Skeletal muscle cell (primary cell): Measurements from ENCODE around the gene NSMCE3.

Experiments
- DNase-seq: peaks from one replicate; pipeline ENCODE4 v3.0.0-alpha.2; 2010; ENCODE audit warnings: low read depth
- H3K4me3 ChIP-seq: 2 replicates; pipeline ENCODE4 v1.5.1; 2011; ENCODE audit warnings: low read depth, mild to moderate bottlenecking, control low read depth, low read length, moderate library complexity

NSMCE3 gene

DNA sequence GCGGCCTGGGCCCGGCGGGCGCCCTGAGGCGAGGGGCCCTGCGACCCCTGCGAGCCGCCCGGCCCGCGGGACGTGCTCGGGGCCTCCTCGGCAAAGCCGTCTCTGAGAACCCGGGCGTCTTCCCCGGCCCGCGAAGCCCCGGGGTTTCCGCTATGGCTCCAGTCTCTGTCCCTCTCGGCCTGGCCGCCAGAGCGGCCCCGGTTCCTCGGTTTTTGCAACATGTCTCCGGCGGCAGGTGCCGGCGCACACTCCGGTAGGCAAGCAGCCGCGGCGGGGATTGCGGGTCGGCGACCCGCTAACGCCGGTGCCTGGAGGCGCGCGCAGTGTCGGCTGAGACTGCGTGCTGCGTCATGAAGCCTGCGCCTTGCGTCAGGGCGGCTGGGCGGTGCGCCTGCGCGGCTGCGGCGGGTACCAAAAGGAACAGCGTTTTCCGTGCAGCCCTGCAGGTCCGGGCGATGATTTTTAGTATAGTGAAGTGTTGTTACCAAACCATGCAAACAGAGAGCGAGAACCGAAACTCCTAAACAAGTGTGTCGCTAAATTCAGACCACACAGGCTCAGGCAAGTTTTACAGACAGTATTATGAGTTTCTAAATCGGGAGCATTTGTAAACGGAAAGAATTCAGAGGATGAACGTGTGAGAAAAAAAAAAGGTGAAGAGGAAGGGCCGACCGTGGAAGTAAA lies at the start of gene NSMCE3:
Gene NSMCE3, minus strand, starts transcription at position 338 of the 684 bp plus-strand sequence. Its CDS starts 117 bp downstream, at position 221.
- peak; percentile 60 for DNase-seq
- peak within 1 kb of the TSS; percentile 84 for H3K4me3 ChIP-seq

DNA sequence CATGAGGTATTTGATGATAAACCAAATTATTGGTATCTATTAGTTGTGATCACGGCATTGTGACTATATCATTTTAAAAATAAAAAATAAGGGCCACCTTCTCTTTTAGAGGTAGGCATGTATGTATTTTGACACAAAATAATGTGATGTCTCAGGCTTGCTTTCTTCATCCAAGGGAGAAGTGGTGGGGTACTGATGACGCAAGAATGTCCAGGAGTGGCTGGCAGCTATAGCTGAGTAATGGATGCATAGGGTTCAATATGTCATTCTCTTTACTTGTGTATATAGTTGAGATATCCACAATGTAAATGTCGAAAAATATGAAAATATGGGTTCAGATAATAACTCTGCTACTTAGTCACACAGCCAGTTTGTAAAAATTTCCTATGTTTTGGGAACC lies 46.8 kb upstream of the NSMCE3 start:
- H3K4me3 ChIP-seq: no peak overlapping the region
- DNase-seq: no peak

DNA sequence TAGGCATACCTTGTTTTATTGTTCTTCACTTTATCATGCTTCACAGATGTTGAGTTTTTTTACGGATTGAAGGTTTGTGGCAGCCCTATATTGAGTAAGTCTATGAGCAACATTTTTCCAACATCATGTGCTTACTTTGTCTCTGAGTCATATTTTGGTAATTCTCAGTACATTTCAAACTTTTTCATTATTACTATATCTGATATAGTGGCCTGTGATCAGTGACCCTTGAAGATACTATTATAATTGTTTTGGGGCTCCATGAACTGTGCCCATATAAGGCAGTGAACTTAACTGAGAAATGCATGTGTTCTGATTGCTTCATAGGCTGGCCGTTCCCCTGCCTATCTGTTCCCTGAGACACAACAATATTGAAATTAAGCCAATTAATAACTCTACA lies 42.8 kb upstream of the NSMCE3 start:
- peak; percentile 21 for DNase-seq
- H3K4me3 ChIP-seq: no peak overlapping the region

DNA sequence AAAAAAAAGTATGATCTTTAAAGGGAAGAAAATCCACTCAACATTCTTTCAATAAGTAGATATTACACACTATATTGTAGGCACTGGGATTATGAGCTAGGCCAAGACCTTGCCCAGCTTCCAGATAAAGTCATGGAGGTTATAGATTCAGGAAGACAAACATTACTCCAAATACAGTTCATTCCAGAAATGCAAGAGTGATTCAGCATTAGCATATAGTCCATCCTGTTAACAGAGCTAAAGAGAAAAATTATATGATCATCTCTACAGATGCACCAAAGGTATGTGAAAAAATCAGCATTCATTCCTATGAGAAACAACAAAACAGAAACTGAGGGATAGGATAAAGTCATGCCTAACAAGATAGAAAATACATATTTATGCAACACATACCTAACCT lies 42.1 kb upstream of the NSMCE3 start:
- no peak overlapping the region for H3K4me3 ChIP-seq
- DNase-seq: no peak

DNA sequence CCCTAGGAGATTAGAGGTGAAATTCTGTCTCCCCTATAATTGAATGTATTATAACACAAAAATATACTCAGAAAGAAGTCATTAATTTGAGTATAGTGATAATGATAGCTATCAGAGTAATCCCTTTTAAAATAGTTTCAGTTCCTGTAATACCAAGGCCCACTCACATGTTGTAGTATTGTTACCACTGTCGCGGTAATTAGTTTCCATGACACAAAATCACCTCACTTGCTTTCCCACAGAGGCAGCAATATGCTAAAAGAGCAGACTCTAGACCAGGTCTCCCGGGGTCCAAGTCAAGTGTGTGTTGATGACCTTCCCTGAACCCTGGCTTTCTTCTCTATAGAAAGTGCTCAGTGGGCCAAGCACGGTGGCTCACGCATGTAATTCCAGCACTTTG lies 39.5 kb upstream of the NSMCE3 start:
- DNase-seq: no peak
- H3K4me3 ChIP-seq: no peak overlapping the region

DNA sequence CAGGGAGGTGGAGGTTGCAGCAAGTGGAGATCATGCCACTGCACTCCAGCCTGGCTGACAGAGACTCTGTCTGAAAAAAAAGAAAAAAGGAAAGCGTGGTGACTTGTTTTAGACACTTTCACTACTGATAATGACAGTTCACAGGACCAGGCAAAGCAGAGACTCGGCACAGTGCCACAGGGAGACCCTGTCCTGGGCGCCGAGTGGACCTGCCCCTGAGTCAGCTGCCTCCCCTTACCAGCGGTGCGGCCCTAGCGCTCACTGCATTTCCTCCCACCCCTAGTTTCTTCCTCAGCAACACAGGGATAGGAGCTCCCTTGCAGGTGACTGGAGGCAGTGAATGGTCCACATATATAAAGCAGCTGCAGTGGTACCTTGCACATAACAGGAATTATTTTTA lies 38.7 kb upstream of the NSMCE3 start:
- H3K4me3 ChIP-seq: no peak overlapping the region
- DNase-seq: no peak

DNA sequence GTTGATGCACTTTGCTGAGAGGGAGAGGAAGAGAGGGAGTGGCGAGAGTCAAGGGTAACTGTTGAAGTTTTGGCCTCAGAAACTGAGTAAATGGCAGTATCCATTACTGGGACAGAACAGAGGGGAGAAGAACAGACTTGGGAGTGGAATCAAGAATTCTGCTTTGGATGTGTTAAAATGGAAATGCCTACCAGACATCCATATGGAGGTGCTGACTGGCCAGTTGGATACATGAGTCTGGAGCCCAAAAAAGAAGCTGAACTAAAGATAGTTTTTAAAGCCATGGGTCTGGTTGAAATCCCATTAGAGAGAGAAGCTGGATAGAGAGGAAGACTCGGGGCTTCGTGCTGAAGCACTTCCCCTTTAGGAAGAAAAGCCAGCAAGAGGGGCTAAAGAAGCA lies 35.9 kb upstream of the NSMCE3 start:
- H3K4me3 ChIP-seq: no peak overlapping the region
- DNase-seq: no peak

DNA sequence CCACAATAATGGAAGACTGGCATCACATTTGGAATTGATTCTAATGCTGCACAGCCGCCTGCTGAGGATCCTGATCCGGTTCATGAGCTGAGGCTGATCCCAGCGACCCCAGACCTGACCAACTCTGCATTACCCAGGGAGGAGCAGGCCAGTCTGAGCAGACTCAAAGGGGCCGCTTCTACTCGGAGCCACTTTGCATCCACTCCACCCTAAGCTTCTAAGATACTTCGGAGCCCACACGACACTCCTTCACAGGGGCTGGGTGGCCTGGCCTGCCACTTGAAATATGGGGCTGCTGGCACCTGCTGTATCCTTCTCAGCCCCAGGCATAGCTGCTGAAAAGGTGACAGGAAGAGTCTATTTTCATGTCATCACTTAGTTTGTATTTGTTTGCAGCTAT lies 33.2 kb upstream of the NSMCE3 start:
- DNase-seq: no peak

DNA sequence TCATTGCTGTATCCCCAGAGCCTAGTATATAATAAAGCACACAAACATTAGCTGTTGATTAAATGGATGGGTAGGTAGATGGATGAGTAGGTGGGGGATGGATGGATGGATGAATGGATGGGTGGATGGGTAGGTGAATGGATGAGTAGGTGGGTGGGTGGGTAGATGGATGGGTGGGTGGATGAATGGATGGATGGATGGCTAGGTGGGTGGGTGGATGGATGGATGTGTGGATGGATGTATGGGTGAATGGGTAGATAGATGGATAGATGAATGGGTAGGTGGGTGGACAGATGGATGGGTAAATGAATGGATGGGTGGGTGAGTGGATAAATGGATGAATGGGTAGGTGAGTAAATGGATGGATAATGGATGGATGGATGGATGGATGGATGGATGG lies 30.2 kb upstream of the NSMCE3 start:
- no peak overlapping the region for H3K4me3 ChIP-seq
- DNase-seq: no peak

More for the DNA sequence above, 33.2 kb upstream of the NSMCE3 start:
- H3K4me3 ChIP-seq: no peak overlapping the region

DNA sequence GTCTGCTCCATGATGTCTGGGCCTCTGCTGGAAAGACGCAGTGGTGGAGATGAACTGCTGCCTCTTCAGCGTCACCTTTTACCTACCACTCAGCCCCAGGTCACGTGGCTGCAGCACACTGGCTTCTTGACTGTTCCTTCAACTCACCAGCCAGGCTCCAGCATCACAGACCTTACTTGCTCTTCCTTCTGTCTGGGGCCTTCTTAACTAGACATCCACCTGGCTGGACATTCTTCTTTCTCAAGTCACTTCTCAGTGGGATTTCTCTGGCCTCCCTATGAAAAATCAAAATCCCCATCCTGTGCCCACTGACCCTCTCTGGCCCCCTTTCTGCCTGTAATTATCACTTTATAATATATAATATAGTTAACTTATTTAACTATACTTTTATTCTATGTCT lies 29.7 kb upstream of the NSMCE3 start:
- no peak overlapping the region for H3K4me3 ChIP-seq
- no peak for DNase-seq

DNA sequence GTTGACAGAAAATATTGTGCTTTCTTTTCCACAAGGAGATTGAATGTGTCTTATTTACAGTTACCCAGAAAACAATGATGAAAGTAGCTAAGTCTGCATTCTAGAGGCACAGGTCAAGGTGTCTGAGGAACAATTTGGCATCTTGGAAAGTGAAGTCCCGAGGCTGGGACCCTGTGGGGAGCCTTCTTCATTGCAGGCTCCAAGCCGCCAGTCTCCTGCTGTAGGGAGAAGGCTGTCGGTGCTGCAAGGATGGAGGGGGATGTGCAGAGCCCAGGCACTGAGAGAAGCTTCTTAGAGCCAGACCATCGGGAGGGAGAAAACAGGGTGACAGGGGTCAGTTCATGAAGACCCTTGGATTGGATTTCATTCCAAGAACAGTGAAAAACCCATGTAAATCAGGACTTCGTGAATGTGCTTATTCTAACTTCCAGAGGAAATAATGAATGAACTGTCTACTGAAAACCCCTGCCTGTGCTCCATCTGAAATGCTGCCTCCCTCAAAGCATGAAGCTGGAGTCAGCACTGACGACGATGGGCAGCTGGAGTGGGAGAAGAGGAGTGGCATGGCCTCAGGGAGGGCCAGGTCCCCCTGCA lies 25.2 kb upstream of the NSMCE3 start:
- no peak overlapping the region for H3K4me3 ChIP-seq
- no peak for DNase-seq

DNA sequence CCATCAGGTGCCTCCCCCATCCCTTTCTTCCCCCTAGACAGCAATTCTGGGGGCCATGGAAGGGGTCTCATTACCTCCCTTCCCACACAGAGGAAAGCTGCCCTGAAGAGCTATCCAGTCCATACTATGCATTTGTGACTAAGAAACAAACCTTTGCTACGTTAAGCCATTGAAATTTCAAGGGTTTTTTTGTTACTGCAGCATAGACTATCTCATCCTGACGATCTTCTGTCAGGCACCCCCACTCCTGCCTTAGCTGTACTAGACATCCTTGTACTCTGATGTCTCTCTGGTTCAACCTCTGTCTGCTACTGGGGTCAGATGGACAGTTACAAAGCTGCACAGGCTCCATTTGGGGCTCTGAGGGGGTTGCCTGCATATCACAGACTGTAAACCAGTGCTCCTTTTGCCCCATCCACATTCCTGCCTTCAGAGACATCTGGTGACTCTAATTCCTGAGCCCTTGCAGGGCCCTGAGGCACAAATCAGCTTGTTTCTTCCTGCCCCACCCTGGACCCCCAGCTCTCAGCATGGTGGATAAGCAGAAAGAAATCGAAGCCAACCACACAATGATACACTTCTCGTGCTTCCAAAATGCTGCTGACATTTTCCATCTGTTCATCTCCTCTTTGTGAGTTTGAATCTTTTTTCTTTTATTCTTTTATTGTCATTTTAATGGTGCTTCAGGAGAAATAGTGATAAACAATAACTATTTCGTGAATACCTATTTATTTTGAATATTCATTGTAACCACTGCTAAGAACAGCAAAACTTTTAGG lies 21.6 kb upstream of the NSMCE3 start:
- no peak for DNase-seq

DNA sequence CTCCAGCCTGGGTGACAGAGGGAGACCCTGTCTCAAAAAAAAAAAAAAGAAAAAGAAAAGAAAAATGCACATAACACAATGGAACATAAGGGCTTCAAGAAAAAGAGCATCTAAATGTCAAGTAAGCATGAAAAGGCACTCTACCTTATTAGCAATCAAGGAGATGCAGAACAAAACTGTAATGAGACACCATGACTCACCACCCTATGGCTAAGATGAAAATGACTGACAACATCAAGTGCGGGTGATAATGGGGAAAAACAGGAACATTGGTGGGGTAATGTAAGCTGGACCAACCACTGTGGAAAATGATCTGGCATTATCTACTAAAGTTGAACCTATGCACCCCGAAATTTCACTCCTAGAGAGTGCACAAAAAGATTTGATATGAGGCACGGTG lies 19.6 kb upstream of the NSMCE3 start:
- no peak for DNase-seq
- no peak overlapping the region for H3K4me3 ChIP-seq

More for the DNA sequence above, 21.6 kb upstream of the NSMCE3 start:
- no peak overlapping the region for H3K4me3 ChIP-seq

DNA sequence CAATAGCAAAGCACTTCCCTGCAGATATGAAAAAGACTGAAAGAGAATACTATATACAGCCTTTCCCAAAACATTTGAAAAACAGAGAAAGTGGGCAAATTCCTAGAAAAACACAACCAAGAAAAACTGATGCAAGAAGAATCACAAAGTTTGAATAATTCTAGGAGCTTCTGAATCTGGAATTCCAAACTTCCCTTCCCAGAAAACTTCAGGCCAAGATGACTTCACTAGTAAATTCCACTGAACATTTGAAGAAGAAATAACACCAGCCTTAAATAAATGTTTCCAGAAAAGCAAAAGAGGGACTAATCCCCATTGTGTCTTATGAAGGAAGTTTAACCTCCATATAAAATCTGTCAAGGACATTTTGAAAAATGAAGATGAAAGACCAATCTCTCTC lies 15.8 kb upstream of the NSMCE3 start:
- no peak for DNase-seq
- H3K4me3 ChIP-seq: no peak overlapping the region

DNA sequence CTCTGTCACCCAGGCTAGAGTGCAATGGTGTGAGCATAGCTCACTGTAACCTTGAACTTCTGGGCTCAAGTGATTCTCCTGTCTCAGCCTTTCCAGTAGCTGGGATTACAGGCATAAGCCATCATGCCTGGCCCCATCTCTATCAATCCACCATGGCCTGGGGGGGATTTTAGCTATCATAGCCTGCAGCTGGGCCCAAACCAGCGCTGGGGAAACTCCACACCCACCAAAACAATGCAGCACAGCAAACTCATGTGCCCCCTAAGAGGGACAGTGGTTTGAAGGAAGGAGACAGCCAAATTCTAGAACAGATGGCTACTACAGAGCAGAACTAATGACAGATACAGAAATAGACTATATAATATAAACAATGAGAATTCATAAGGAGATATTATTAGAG lies 13.8 kb upstream of the NSMCE3 start:
- H3K4me3 ChIP-seq: no peak overlapping the region
- no peak for DNase-seq

DNA sequence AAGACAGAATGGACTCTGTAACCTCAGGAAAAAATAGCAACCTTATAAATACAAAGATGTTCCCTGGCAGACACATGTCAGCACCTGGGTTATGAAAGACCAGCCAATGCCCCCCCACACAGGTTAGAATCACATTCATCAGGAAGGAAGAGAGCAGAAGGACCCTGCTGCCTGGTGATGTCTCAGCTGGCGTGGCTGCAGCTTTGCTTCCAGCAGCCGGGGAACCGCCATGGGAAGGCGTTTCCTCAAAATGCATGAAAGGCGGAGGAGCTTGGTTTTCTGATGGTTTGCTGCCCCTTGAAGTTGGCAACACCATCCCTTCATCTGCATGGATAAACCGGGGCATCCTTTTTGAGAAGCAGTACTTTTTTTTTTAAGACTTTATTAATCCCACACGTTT lies 10.9 kb upstream of the NSMCE3 start:
- H3K4me3 ChIP-seq: no peak overlapping the region
- DNase-seq: no peak

DNA sequence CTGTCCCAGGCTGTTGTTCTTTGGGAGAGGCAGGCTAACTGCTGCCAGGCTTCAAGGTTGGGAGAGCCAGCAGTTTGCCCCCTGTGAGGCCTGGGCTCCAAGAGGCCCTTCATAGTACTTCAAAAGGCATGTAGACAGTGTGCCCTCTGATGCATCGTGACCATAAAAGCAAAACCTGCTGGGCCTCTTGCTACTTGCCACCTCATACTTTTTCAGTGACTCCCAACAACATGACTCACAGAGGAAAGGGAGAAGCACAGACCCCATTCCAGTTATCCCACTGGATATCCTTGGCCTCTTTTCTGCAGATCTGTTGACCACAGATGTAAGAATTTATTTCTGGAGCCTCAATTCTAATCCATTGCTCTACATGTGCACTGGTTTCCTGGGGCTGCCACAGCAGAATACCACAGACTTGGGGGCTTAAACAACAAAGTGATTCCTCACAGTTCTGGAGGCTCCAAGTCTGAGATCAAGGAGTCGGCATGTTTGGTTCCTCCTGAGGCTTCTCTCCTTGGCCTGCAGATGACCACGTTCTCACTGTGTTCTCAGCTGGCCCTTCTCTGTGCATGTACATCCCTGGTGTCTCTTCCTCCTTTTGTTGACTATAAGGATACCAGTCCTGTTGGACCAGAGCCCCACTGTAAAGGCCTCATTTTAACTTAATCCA lies 8.9 kb upstream of the NSMCE3 start:
- no peak overlapping the region for H3K4me3 ChIP-seq
- peak; percentile 82 for DNase-seq

DNA sequence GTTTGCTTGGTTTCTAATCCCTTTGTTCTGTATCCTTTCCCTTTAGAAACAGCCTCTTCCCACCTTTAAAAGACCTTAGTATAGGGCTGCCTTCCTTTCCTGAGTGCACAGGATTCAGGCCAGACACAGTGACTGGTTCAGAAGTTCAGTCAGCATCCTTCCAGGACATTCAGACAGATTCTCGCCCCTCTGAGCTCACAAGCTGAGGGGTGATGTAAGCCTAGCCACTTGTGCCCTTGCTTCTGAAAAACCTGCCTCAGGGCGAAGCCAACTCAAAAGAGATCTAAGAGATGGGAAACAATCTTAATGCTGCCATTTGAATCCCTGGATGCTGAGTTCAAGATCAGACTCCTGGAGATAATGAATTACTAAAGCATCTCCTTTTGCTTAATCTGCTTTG lies 6.7 kb upstream of the NSMCE3 start:
- no peak overlapping the region for H3K4me3 ChIP-seq
- DNase-seq: no peak

DNA sequence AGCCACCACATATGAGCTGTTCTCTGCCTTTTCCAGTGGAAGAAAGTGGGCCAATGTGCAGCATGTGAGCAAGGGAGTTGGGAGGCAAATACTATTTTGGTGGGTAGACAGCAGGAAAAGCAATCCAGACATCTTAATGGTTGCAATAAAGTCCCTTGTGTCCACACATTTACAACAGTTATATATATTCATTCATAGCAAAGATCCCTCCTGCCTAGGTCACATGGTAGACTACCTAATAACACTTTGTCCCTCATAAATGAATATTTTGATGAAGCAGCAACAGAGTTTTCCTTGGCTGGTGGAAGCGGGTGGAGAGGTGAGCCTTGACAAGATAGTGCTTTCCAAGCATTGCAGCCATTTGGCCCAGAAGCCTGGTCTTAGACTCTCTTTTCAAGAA lies 6.2 kb upstream of the NSMCE3 start:
- no peak for DNase-seq
- no peak overlapping the region for H3K4me3 ChIP-seq

DNA sequence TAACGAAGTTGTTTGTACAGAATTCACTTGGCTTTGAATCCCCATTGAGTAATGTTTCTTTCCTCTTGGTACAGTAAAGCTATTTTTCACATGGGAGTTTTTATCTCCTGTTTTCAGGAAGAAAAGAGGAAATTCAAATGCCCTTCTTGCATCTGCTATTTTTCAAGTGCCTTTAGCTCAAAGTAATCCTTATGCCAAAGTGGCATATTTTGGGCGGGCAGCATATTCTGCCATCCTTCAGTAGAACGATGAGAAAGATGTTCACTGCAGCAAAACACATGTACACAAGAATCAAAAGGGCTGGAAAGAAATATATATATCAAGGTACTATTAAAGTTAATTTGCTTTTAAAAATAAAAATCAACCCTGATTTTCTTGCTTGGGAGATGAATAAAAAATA lies 5.3 kb upstream of the NSMCE3 start:
- DNase-seq: no peak
- H3K4me3 ChIP-seq: no peak overlapping the region
